SK-MEL-5 (cell line): ENCODE data around the gene TAGLN. TPM values are rescaled to one million over a fixed set of nuclear protein-coding genes. Genes with fewer than 3 reads are reported as not detected.

Experiments
- DNase-seq: peaks from one replicate; pipeline ENCODE4 v3.0.0-alpha.2; 2016; ENCODE audit warnings: low read depth, low spot score
- in situ Hi-C: cut with HindIII; loops from 2 replicates; pipeline ENCODE4 v1.10.0; 2016; ENCODE audit warnings: low sequenced_read_pairs, high pct_unique_total_duplicates, low pct_unique_long_range_greater_than_20kb
- total RNA-seq: library from RNA; depleted of rRNA; stranded (reverse); fragments of >200 nt; shearing (Covaris generic); gene quantifications from 2 replicates; pipeline ENCODE4 v1.2.3, GENCODE V29; 2014; rRNA removed

Gene TAGLN
- total RNA-seq, 1 experiment from 2014 or later = 0.50 TPM

DNA sequence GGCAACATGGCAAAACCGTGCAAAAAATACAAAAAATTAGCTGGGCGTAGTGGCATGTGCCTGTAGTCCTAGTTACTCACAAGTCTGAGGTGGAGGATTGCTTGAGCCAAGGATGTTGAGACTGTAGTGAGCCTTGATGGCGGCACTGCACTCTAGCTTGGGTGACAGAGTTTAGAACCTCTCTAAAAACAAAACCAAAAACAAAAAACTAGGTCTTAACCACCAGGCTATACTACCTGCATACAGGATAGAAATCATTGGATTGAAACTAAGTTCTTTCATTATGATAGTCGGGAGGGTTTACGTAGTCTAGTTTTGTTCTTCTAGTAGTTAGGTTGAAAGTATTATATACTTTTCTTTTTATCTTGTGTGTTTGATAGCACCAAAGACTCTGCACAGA is 39.1 kb downstream of the TAGLN start:
- in situ Hi-C loops = no loop called here
- DNase-seq = no peak

DNA sequence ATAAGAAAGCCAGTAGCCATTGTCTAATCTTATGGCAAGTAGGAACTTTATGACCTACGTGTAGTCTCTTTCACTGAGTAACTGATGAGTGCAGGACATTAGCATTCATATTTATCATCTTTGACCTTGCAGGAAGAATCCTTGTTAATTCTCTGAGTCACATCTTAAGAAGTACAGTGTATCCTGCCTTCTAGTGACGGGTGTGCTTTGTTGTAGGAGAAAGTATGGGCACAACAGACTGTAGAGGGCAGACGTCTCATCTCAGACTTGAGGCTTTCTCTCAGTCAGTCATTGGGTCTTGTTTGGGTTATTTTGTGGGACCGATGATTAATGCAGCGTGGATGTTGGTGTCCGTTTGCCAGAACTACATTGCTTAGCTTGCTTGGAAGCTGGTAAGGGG is 40.1 kb downstream of the TAGLN start:
- DNase-seq = peak; percentile 29
- in situ Hi-C loops = no loop called here

DNA sequence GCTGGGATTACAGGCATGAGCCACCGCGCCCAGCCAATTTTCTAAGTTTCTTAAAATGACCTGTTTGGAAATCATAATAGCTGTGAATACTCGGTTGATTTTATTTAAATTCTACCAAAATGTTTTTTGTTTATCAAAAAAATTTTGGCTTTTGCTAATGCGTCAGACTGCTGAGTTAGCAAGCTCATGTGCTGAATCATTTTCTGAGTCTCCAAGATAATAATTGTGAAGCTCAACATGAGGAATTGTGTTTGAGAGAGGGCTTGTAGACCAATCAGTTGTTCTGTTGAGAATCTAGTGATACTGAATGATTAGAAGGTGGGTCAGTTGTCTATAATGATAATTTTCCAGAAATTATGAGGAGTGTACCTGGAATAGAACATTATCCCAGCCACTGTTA is 49.2 kb downstream of the TAGLN start:
- in situ Hi-C loops = no loop called here
- DNase-seq = no peak

DNA sequence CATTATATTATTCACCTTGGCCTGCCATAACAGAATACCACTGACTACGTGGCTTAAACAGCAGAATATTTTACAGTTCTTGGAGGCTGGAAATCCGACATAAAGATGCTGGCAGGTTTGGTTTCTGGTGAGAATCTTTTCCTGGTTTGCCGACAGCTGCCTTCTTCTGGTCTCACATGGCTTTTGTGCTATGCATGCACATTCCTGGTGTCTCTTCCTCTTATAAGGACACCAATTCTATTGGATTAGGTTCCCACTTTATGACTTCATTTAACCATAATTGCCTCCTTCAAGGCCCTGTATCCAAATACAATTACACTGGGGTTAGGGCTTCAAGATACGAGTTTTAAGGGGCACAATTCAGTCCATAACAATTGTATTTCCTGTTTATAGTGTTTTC is 50.4 kb downstream of the TAGLN start:
- in situ Hi-C loops = no loop called here
- no peak for DNase-seq

DNA sequence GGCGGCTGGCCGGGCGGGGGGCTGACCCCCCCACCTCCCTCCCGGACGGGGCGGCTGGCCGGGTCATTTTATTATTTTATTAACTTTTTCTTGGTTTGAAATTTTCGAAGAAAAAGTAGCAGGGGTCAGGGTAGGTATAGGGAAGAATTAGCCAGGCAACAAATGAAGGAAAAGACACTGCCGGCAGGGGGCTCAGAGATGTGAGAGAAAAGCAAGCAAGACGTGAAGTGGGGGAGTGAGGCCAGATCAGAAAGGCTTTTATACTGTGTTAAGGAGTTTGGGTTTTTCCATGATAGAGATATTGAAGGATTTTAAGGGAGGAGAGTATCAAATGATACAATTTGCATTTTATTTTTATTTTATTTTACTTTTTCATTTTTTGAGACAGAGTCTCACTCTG is 52.3 kb downstream of the TAGLN start:
- in situ Hi-C loops = no loop called here
- DNase-seq = peak; percentile 25

DNA sequence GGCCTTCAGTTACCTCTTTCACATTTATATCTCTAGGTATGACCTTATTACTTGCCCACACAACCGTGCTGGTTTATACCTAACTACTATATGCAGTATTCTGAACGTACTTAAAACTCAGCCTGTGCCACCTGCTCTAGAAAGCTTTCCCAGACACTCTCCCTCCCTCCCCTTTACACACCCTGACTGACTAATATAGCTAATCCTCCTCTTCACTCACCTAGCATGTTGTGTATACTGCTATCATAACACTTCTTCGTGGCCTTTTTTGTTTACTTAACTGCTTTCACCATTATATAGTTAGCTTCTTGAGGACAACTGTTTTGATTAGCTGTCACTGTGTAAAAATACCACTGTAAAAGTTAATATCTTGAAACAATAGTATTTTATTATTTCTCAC is 56.8 kb downstream of the TAGLN start:
- in situ Hi-C loops = no loop called here
- DNase-seq = no peak

DNA sequence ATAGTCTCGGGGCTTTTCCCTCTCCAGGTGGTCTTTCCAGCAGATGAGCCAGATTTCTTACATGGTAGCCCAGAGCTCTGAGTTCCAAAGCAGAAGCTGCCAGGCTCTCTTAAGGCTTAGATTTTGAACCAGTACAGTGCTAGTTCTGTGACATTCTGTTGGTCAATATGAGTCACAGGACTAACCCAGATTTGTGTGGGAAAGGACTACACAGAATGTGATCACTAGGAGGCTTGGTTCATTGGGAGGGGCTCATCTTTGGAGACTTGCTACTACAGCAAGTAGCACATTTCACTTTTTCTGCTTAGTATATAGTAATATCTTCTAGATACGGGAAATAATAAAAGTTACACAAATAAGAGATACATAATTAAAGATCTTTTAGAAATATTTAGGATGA is 57.4 kb downstream of the TAGLN start:
- in situ Hi-C loops = no loop called here
- DNase-seq = no peak

Other genes with a start within 250 kb of the TAGLN start
- gene SIK3, start 100.9 kb upstream of the TAGLN start, total RNA-seq = 8.7 and 9.2 TPM in 2 replicates
- 102 and 108 TPM in 2 replicates for gene PAFAH1B2, start 55.1 kb upstream of the TAGLN start, total RNA-seq
- gene SIDT2, start 20.6 kb upstream of the TAGLN start, total RNA-seq = 9.8 and 11.4 TPM in 2 replicates
- gene PCSK7, start 32.7 kb downstream of the TAGLN start, total RNA-seq = 14.8 and 16.0 TPM in 2 replicates
- 4.8 and 5.8 TPM in 2 replicates for gene RNF214, start 33.3 kb downstream of the TAGLN start, total RNA-seq
- 2.4 and 3.1 TPM in 2 replicates for gene BACE1-AS, start 92.0 kb downstream of the TAGLN start, total RNA-seq
- gene BACE1, start 116.9 kb downstream of the TAGLN start, total RNA-seq = 2.0 and 2.3 TPM in 2 replicates
- 20.5 and 22.9 TPM in 2 replicates for gene CEP164, start 128.5 kb downstream of the TAGLN start, total RNA-seq